NCI-H2107 treated with DMSO at 0.1 percent for 48 hours (cell line): ENCODE data around the gene CSH1.
"Not testable (repeated sequence)": the region's sequence is repeated elsewhere in the genome, so short reads cannot be mapped to it uniquely, and the experiment has no call there.

Experiments
- DNase-seq: peaks from one replicate; lab custom pipeline; 2025; ENCODE audit not compliant: unreplicated experiment; lab: John Stamatoyannopoulos, UW

CSH1 gene

GRCh38 chr17:63928966-63929695 is 32.8 kb upstream of the CSH1 start:
- DNase-seq = no peak

- DNase-seq = no peak
These were observed 31.8 kb upstream of the CSH1 start for GRCh38 chr17:63928172-63928666.

- no peak for DNase-seq
These were observed 31.2 kb upstream of the CSH1 start for GRCh38 chr17:63927464-63928171.

- DNase-seq = no peak
These were observed 29.8 kb upstream of the CSH1 start for GRCh38 chr17:63926164-63926563.

GRCh38 chr17:63925615-63926014 is 29.2 kb upstream of the CSH1 start:
- DNase-seq = no peak

GRCh38 chr17:63922402-63922801 is 26.0 kb upstream of the CSH1 start:
- DNase-seq = not testable (repeated sequence)

GRCh38 chr17:63920779-63921178 is 24.4 kb upstream of the CSH1 start:
- DNase-seq = not testable (repeated sequence)

- DNase-seq = not testable (repeated sequence)
These were observed 23.7 kb upstream of the CSH1 start for GRCh38 chr17:63920050-63920449.

GRCh38 chr17:63919311-63919723 is 22.9 kb upstream of the CSH1 start:
- DNase-seq = peak; percentile 64

- DNase-seq = not testable (repeated sequence)
These were observed 22.5 kb upstream of the CSH1 start, which contains the start of gene GH1 for GRCh38 chr17:63918789-63919305. Gene GH1 (minus strand): TSS chr17:63918839. CDS start chr17:63918776, 63 bp downstream.

- DNase-seq = no peak
These were observed 21.9 kb upstream of the CSH1 start for GRCh38 chr17:63918305-63918704.

GRCh38 chr17:63917646-63918045 is 21.3 kb upstream of the CSH1 start:
- DNase-seq = no peak

GRCh38 chr17:63917206-63917605 is 20.8 kb upstream of the CSH1 start:
- DNase-seq = not testable (repeated sequence)

- DNase-seq = no peak
These were observed 20.3 kb upstream of the CSH1 start for GRCh38 chr17:63916566-63917185.

- not testable (repeated sequence) for DNase-seq
These were observed 19.4 kb upstream of the CSH1 start for GRCh38 chr17:63915753-63916152.

- DNase-seq = no peak
These were observed 18.1 kb upstream of the CSH1 start for GRCh38 chr17:63914471-63914870.

GRCh38 chr17:63911657-63912100 is 15.3 kb upstream of the CSH1 start:
- no peak for DNase-seq

- no peak for DNase-seq
These were observed 14.8 kb upstream of the CSH1 start, which contains the start of gene CSHL1 for GRCh38 chr17:63911041-63911635. Gene CSHL1 (minus strand): TSS chr17:63911258. CDS start chr17:63911196, 62 bp downstream.

- no peak for DNase-seq
These were observed 13.7 kb upstream of the CSH1 start for GRCh38 chr17:63910096-63910495.

- DNase-seq = not testable (repeated sequence)
These were observed 13.2 kb upstream of the CSH1 start for GRCh38 chr17:63909586-63909985.
